HG03097 (cell line): Measurements from ENCODE around the gene ITGA2B.
"Not testable (repeated sequence)": the region's sequence is repeated elsewhere in the genome, so short reads cannot be mapped to it uniquely, and the experiment has no call there.

Source experiments
- ATAC-seq: cut with Tn5 transposase; IDR thresholded peaks from one replicate; pipeline ENCODE4 v1.9.1; 2021; ENCODE audit not compliant: unreplicated experiment, low FRiP score

Gene ITGA2B

DNA sequence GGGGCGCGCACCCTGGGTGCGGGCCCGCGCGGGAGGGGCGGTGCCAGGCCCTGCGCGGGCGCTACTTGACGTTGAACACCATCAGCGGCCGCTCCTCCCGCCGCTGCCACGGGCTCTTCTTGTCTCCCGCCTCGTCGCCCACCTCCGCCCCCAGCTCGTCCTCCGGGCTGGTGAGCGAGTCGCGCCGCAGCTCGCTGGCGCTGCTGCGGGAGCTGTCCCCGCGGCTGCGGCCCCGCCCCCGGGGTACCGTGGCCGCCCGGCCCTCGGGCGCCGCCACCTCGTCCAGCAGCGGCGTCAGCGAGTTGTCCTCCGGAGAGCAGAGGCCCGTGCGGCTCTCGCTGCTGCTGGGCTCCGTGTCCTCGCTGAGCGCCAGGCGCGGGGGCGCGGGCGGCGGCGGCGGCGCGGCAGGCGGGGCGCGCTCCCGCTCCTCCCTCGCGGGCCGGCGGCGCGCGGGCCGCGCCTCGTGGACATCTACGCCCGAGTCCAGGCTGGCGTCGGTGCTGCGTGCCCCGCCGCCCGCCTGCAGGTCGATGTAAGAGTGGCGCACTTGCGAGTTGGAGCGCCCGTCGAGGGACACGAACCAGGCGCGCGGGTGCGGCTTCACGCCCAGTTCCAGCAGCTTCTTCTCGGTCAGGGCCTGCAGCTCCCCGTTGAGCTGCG lies 35.6 kb downstream of the ITGA2B start:
- ATAC-seq, result no peak

DNA sequence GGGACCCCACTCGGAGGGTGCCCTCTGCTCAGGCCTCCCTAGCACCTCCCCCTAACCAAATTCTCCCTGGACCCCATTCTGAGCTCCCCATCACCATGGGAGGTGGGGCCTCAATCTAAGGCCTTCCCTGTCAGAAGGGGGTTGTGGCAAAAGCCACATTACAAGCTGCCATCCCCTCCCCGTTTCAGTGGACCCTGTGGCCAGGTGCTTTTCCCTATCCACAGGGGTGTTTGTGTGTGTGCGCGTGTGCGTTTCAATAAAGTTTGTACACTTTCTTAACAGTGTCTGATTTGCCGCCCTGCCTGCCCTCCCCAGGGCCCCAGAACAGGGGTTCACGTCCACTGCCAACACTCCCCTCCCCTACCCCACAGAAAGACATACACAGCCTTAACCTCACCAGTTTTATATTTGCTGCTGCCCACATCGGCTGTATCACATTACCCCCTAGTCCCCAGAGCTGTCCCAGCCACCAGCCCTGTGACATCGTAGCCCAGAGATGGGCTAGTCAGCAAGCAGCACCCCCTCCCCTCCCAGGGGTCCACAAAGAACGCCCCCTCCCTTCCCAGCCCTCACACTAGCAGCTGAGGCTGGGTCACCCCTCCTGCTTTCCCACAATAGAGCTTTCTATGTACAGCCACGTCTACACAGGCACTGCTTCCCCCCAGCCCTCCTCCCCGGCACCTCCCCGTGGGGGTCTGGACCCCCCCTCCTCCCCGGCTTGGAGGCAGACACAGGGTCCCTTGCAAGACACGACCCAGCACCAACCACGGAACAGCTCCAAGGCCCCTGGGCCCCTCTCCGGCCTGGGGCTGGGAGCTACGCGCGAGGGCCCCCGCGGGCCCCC lies 36.4 kb downstream of the ITGA2B start:
- no peak for ATAC-seq

DNA sequence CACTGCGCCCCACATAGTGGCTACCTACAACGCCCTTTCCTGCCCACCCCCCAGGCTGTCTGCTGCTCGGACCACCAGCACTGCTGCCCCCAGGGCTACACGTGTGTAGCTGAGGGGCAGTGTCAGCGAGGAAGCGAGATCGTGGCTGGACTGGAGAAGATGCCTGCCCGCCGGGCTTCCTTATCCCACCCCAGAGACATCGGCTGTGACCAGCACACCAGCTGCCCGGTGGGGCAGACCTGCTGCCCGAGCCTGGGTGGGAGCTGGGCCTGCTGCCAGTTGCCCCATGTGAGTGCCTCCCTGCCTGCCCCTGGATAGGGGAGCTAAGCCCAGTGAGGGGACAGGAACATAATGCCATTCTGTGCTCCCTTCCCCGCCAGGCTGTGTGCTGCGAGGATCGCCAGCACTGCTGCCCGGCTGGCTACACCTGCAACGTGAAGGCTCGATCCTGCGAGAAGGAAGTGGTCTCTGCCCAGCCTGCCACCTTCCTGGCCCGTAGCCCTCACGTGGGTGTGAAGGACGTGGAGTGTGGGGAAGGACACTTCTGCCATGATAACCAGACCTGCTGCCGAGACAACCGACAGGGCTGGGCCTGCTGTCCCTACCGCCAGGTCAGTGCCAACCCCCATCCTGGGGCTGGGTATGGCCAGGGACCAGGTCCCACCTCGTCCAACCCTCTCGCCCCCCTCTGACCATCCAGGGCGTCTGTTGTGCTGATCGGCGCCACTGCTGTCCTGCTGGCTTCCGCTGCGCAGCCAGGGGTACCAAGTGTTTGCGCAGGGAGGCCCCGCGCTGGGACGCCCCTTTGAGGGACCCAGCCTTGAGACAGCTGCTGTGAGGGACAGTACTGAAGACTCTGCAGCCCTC lies 37.3 kb downstream of the ITGA2B start:
- ATAC-seq, result no peak

DNA sequence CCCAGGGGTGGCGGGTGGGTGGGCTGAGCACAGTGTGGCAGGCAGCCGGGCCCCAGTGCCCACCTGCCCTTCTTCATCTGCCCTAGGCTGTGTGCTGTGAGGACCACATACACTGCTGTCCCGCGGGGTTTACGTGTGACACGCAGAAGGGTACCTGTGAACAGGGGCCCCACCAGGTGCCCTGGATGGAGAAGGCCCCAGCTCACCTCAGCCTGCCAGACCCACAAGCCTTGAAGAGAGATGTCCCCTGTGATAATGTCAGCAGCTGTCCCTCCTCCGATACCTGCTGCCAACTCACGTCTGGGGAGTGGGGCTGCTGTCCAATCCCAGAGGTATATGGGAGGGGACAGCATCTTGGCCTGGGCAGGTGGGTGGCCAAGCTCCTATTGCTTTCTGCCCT lies 38.0 kb downstream of the ITGA2B start:
- ATAC-seq, result no peak

DNA sequence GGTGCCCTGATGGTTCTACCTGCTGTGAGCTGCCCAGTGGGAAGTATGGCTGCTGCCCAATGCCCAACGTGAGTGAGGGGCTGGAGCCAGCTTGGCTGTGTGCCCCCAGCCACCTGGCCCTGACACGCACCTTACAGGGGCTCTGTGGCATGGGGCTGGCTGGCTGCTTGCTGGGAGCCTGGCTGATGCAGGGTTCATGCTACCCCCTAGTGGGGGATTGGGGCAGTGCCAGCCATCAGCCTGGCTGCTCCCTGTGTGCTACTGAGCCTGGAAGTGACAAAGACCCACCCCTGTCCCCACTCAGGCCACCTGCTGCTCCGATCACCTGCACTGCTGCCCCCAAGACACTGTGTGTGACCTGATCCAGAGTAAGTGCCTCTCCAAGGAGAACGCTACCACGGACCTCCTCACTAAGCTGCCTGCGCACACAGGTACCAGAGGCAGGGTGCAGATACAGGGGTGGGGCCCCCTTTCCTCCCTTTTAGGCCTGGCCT lies 38.7 kb downstream of the ITGA2B start:
- ATAC-seq, result no peak

DNA sequence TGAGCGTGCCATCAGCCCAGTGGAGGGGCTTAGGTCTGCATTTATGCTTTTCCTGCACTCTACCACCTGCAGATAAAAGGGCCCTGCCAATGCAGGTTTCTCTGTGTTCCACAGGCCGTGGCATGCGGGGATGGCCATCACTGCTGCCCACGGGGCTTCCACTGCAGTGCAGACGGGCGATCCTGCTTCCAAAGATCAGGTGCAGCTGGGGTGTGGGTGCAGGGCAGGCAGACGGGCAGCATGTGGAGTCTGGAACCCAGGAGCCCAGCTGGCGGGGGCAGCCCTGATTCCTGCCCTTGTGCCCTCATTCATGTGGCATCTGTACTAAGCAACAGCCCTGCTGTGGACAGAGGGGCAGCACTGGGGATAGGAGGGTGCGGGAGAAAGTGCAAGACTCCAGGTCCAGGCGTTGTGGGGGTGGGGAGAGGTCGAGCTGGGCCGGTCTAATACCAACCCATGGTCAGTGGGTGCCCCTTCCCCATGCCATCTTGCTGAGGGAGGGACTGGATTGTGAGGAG lies 39.8 kb downstream of the ITGA2B start:
- ATAC-seq, result no peak

DNA sequence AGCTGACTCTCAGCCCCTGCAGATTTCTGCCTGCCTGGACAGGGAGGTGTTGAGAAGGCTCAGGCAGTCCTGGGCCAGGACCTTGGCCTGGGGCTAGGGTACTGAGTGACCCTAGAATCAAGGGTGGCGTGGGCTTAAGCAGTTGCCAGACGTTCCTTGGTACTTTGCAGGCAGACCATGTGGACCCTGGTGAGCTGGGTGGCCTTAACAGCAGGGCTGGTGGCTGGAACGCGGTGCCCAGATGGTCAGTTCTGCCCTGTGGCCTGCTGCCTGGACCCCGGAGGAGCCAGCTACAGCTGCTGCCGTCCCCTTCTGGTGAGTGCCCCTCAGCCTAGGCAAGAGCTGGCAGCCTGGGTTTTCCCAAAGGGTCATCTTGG lies 40.5 kb downstream of the ITGA2B start:
- no peak for ATAC-seq

DNA sequence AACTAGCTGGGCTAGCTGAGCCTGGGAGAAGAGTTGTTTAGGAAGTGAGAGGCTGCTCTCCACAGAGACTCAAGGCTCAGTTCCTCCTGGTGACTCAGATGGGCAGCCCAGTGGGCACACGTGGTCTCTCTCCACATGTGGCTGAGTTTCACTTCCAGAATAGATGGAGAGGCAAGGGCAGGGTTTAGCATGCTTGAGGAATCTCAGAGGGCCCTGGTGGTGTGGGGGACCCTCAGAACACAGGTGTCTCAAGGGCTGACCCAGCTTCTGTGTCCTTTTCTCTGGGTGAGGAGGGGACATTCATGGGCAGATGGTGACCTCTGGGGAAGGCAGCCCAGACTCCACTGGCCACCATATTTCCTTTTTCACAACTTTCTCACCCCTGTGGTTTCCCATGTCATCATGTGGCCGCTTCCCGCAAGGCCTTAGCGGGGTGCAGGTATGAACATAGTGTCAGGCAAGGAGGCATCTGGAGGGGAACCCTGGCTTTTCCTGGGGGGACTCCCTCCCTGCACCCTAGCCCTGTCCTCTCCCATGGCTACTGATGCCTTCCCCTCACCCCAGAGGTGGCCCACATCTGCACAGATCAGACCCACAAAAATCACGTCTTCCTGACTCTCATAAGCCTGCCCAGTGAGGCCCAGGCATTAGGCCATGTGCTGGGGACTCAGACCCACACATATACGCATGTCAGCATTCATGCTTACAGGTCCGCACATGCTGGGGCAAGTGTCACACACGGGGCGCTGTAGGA lies 41.0 kb downstream of the ITGA2B start:
- peak; percentile 39 for ATAC-seq

DNA sequence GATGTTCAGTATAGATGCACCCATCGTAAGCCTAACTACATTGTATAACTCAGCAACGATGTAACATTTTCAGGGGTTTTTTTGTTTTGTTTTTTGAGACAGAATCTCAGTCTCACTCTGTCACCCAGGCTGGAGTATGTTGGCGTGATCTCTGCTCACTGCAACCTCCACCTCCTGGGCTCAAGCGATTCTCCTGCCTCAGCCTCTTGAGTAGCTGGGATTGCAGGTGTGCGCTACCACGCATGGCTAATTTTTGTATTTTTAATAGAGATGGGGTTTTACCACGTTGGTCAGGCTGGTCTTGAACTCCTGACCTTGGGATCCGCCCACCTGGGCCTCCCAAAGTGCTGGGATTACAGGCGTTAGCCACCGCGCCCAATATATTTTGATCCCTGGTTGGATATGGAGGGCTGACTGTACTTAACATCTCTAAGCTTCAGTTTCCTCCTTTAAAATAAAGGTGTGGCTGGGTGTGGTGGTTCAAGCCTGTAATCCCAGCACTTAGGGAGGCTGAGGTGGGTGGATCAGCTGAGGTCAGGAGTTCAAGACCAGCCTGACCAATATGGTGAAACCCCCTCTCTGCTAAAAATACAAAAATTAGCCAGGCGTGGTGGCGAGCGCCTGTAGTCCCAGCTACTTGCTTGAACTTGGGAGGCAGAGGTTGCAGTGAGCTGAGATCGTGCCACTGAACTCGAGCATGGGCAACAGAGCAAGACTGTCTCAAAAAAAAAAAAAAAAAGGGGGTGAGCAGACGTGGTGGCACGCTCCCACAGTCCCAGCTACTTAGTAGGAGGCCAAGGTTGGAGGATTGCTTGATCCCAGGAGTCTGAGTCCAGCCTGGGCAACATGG lies 42.0 kb downstream of the ITGA2B start:
- not testable (repeated sequence) for ATAC-seq

DNA sequence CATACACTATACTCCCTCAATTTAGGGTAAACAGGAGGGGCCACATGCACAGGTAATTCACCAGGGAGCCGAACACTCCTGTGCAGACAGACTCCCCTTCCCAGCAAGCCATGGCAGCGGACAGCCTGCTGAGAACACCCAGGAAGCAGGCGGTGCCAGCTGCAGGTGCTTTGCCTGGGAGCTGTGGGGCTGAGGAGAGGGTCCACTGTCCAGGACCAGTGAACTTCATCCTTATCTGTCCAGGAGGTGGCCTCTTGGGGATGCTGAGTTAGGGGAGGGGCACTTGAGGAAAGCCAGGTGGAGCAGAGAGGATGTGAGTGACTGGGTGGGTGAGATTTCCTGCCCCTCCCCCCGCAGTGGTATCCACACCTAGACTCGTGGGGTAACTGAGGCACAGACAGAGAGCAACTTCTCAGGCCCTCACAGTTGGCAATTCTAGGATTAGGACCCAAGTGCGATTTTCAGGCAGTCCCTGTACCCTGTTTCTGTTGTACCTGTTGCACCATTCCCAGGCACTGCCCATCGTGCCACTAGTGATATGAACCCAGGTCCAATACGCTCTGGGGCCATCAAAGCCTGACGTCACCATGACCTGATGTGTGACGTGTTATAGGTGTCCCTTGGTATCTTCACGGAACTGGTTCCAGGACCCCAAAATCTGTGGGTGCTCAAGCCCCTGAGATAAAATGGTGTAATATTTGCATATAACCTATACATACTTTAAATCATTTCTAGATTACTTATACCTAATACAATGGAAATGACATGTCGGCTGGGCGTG lies 43.2 kb downstream of the ITGA2B start:
- ATAC-seq, result no peak

DNA sequence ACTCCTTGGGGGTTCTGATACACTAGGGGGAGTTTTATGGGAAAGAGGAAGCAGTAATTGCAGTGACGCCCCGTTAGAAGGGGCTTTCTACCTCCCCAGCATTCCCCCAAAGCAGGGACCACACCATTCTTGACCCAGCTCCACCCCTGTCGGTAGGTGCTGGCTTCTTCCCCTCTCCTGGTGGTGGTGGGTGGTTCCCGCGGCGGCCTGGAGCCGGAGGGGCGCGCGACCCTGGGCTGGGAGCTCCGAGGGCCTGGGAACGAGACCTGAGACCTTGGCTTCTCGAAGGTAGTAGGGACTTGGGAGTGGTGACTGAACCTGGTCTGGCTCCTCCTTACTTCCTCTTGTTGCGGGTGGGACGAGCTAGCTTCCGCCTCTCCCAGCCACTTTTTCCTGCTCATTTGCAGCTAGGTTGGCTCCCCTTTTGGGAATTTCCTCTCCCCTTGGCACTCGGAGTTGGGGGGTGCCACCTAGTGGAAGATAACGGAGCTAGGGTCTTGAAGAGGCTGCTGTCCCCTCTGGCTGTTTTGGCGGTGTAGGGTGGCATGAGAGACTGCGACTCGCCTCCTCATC lies 43.9 kb downstream of the ITGA2B start:
- peak; percentile 7 for ATAC-seq

DNA sequence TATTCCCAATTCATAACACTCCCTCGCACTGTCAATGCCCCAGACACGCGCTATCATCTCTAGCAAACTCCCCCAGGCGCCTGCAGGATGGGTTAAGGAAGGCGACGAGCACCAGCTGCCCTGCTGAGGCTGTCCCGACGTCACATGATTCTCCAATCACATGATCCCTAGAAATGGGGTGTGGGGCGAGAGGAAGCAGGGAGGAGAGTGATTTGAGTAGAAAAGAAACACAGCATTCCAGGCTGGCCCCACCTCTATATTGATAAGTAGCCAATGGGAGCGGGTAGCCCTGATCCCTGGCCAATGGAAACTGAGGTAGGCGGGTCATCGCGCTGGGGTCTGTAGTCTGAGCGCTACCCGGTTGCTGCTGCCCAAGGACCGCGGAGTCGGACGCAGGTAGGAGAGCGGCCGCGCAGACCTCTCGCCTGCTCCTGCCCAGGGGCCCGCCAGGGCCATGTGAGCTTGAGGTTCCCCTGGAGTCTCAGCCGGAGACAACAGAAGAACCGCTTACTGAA lies 44.5 kb downstream of the ITGA2B start, which contains the start of gene GRN:
TSS of gene GRN (plus strand) at position 364 of the 515 bp plus-strand sequence. CDS start 3,863 bp downstream, outside the sequence.
- ATAC-seq, result peak; percentile 59

DNA sequence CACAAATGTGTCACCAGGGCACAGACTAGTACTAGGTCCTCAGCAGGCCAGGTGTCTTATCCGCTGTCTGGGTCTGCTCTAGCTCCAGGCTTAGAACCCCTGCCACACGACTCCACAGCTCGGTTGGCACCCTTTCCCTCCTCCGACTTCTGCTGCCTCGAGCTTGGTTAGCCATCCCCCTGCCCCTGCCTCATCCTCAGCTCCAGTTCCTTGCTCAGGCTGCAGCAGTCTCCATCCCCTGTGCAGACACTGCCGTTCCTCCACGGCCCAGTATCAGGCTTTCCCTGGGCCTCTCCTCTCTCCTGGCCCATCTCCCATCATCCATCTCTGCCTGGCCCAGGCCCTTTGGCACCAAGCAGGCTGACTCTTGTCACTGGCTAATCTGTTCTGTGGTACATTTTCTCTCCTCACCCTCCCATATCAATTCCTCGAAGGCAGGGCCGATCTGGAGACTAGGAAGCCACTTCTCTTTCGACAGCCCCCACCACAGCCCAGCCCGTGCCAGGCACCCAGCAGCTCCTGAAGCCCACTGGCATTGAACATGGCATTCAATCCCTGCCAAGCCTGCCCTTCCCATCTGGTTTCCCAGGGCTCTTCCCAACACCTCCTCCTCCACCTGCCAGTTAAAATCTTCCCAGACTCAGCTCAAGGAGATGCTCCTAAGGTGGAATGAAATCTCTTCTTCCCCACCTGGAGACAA lies 45.8 kb downstream of the ITGA2B start:
- ATAC-seq, result no peak

DNA sequence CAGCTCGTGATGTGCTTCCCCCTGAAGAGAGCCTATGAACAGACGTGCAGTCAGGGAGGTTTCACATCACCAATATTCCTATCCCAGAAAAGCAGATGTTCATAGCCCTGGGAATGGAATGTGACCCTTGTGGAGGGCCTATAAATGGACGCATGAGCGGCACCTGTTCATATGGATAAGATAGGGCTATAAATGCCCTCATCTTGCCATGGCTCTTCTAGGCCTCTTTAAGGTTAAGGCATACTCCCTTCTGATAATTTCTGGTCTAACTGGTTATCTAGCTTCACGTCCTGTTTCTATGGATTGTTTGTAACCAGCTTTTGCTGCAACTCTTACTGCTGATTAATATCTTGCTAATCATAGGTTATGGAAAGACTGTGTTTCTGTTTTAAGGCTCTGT lies 48.9 kb downstream of the ITGA2B start:
- ATAC-seq, result not testable (repeated sequence)

DNA sequence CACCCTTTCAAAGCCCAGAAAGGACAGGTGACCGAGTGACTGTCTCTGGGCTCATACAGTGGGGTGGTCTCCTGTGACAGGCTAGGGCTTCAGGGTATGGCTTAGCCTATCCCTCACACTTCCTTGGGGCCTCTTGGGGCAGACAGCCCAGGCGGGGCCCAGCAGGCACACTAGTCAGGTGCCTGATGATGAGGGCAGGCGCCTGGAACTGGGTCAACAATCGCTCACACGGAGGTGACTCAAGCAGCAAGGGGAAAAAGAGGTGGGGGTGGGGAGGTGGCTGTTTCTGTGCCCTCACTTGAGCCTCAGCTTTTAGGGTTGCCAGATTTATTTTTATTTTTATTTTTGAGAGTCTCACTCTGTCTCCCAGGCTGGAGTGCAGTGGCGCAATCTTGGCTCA lies 50.7 kb downstream of the ITGA2B start:
- no peak for ATAC-seq

DNA sequence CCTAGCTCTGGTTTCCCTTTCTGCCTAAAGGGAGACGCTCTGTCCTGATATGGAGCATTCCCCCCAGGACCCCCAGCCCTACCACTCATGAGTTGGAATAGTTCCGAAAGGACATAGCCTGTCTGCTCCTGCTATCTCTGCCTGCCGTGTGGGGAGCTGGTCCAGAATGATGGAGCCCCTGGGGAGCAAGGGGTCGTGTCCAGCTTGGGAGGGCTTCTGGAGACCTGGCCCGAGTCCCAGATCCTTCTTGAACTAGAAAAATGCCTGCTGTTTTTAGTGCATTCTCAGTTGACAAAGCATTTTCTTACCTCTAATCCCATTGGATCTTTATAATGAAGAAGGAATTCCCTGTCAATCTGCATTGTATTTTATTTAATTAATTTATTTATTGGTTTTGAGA lies 53.5 kb downstream of the ITGA2B start:
- no peak for ATAC-seq

DNA sequence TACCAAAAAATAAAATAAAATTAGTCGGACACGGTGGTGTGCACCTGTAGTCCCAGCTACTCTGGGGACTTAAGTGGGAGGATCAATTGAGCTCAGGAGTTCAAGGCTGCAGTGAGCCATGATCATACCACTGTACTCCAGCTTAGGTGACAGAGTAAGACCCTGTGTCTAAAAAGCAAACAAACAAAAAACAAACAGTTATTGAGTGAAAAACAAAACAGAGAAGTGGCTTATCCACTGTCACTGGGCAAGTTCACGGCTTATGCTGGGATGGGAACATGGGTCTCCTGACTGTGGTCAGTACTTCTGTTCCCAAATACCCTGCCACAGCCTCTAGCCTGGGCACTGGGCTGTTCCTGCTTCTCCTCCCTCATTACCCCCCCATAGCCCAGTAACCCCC lies 53.9 kb downstream of the ITGA2B start:
- no peak for ATAC-seq
